ENCODE data around the gene ZNF598.
"Not testable (repeated sequence)": the region's sequence is repeated elsewhere in the genome, so short reads cannot be mapped to it uniquely, and the experiment has no call there.

Gene ZNF598

DNA sequence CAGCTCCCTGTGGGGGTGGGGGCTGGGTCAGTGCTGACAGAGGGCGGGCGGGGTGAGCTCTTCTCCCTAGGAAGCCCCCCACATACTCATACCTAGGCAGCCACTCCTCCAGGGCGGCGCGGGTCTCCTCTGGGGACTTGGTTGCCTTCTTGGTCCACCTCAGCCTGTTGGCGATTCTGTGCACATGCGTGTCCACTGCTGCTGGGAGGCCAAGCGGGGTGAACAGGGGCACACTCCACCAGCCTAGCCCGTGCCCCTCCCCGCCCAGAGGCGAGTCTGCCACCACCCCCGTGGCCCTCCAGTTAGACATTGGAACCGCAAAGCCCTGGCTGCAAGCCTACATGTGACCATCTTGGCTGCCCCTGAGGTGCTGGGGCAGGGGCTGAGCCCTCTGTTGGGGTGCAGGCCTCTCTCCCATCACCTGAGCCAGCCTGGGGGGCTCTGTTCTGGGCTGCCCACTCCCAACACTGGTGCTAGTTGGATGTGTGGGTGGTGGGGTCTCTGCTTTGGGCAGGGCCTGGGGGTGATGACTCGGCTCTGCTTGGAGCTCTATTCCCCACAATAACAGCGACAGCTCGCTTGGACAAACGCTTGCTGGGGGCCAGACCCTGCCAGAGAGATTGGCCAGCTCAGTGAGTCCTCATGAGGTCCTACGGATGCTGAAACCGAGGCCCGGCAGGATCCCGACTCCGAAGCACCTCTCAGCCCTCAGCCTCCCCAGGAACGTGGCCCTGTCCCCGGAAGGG, 30.6 kb upstream of the ZNF598 start:
- DNase-seq = no peak

GRCh38 chr16:2039274-2040031, 29.8 kb upstream of the ZNF598 start:
- no peak for DNase-seq

GRCh38 chr16:2038382-2039231, 29.0 kb upstream of the ZNF598 start:
- DNase-seq = no peak

GRCh38 chr16:2037647-2038381, 28.2 kb upstream of the ZNF598 start:
- DNase-seq = no peak

- no peak for DNase-seq
Measured at GRCh38 chr16:2037115-2037514, 27.5 kb upstream of the ZNF598 start.

- no peak for DNase-seq
Measured at GRCh38 chr16:2036200-2036966, 26.8 kb upstream of the ZNF598 start.

GRCh38 chr16:2035431-2036199, 26.0 kb upstream of the ZNF598 start:
- DNase-seq = no peak

DNA sequence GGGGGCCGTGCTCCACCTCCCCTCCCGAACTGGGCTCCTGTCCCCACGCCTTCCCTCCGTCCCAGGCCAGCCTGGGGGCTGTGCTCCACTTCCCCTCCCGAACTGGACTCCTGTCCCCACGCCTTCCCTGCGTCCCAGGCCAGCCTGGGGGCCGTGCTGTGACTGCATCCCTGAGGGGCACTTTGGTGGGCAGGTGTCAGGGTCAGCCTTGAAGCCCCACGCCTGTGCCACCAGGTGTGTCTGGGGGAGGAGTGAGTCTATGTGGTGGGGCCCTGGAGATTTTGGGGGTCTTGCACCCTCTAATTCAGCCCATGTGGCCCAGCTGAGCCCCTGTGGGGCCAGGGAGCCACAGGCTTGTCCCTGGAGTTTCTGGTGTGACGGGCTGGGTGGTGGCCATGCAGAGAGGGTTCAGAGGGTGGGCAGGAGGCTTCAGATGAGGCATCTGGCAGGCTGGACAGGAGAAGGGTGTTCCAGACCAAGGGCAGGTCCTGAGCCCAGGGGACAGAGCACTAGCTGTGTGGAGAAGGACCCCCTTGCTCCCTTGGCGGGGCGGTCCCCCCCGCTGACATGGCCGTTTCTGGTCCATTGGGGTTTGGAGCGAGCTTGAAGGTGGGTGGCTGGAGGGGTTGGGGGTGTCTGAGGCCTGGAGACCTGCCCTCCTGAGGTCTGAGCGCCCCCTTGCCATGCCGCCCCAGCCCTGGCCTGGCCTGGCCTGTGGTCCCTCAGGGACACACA, 25.2 kb upstream of the ZNF598 start:
- DNase-seq = no peak

- DNase-seq = not testable (repeated sequence)
Measured at GRCh38 chr16:2033909-2034695, 24.5 kb upstream of the ZNF598 start.

- DNase-seq = no peak
Measured at GRCh38 chr16:2033057-2033908, 23.7 kb upstream of the ZNF598 start.

- no peak for DNase-seq
Measured at GRCh38 chr16:2032285-2033056, 22.9 kb upstream of the ZNF598 start.

- no peak for DNase-seq
Measured at GRCh38 chr16:2031081-2031577, 21.5 kb upstream of the ZNF598 start.

- DNase-seq = no peak
Measured at GRCh38 chr16:2030036-2030435, 20.4 kb upstream of the ZNF598 start.

DNA sequence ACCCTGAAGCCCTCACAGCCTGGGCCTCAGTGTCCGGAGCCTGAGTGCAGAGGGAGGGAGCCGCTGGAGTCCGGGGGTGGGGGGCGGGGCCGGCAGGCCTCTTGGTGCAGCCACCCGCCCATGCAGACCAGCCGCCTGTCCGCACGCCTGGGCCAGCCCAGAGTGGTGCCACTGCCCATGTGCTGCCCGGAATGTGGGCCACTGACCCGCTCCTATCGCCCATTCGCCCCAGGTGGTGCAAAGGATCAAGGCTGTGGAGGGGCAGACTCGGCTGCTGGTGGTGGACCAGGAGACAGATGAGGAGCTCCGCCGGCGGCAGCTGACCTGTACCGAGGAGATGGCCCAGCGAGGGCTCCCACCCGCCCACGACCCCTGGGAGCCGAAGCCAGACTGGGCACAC, 19.7 kb upstream of the ZNF598 start:
- DNase-seq = no peak

DNA sequence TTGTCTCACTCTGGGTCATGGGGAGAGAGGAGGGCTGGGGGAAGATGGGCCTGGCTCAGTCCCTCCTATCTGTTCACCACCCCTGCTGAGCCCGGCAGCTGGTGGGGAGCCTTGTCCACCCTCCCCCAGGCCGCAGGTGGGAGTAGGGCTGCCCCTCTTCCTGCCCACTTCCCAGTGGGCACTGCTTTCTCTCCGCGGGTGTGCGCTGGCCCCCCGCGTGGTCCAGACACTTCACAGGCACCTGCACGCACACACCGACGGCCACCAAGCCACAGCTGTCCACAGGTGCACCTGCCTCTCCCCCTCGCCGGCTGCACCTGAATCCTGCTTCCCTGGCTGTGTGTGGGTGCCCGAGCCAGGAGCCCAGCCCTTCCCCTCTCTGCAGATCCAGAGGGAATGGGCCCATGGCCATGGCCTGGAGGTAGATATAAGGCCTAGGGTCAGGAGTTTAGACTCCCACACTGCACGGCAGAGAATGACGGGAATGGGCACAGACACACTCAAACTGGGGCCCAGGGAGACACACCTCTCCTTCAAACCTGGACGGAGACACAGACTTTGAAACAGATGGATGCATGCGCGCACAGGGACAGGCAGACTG, 19.1 kb upstream of the ZNF598 start:
- DNase-seq = no peak

- no peak for DNase-seq
Measured at GRCh38 chr16:2028146-2028545, 18.5 kb upstream of the ZNF598 start.
